WERI-Rb-1 (cell line): Measurements from ENCODE around the gene GSTT2.

ENCODE experiments used
- DNase-seq: peaks from one replicate; pipeline ENCODE4 v3.0.0-alpha.2; 2020
- H3K27ac ChIP-seq: fragments of 250-450 bp; sonication (Bioruptor Pico); 2 replicates; pipeline ENCODE4 v1.5.1; 2020; ENCODE audit warnings: mild to moderate bottlenecking, moderate library complexity
- H3K27me3 ChIP-seq: fragments of 250-450 bp; sonication (Bioruptor Pico); 2 replicates; pipeline ENCODE4 v1.5.1; 2021; ENCODE audit warnings: mild to moderate bottlenecking, low read depth, moderate library complexity; ENCODE audit not compliant: insufficient read depth, severe bottlenecking
- H3K36me3 ChIP-seq: fragments of 250-450 bp; sonication (Bioruptor Pico); 2 replicates; pipeline ENCODE4 v1.5.1; 2020; ENCODE audit warnings: mild to moderate bottlenecking, moderate library complexity
- H3K4me3 ChIP-seq: 2 replicates; pipeline ENCODE4 v1.5.1; 2011; ENCODE audit warnings: low read depth, mild to moderate bottlenecking, control low read depth, low read length
- H3K9me3 ChIP-seq: fragments of 250-450 bp; sonication (Bioruptor Pico); 2 replicates; pipeline ENCODE4 v1.5.1; 2021; ENCODE audit warnings: mild to moderate bottlenecking, moderate library complexity; ENCODE audit not compliant: severe bottlenecking
- CTCF ChIP-seq: IDR thresholded peaks from 2 replicates; pipeline ENCODE4 v1.5.1; 2011; ENCODE audit warnings: low read depth, mild to moderate bottlenecking, control low read depth, inconsistent platforms, low read length

The GSTT2 gene

GRCh38 chr22:24028533-24028932 lies 48.6 kb downstream of the GSTT2 start:
- no peak for TF ChIP-seq CTCF
- H3K36me3 ChIP-seq: no peaks in the 10 kb centered on the region; the same call in 1 of the 2 replicates
- H3K4me3 ChIP-seq: no peak overlapping the region
- no peak overlapping the region for H3K27ac ChIP-seq
- DNase-seq: no peak
- H3K27me3 ChIP-seq: no peaks in the 10 kb centered on the region
- H3K9me3 ChIP-seq: no peaks in the 10 kb centered on the region

- DNase-seq: no peak
- no peak overlapping the region for H3K27ac ChIP-seq
- H3K4me3 ChIP-seq: no peak overlapping the region
- H3K27me3 ChIP-seq: no peaks in the 10 kb centered on the region
- H3K36me3 ChIP-seq: no peaks in the 10 kb centered on the region; the same call in 1 of the 2 replicates
- H3K9me3 ChIP-seq: no peaks in the 10 kb centered on the region
- TF ChIP-seq CTCF: no peak
These were observed 49.4 kb downstream of the GSTT2 start for GRCh38 chr22:24029304-24029703.

- DNase-seq: no peak
- Histone ChIP-seq H3K4me3 (no peak overlapping the region), H3K9me3 (no peaks in the 10 kb centered on the region), H3K27ac (no peak overlapping the region), H3K27me3 (no peaks in the 10 kb centered on the region), H3K36me3 (no peaks in the 10 kb centered on the region; the same call in 1 of the 2 replicates)
- TF ChIP-seq CTCF: no peak
These were observed 50.3 kb downstream of the GSTT2 start for GRCh38 chr22:24030186-24030702.
